GM18517 (cell line): ENCODE data around the gene PTPRO.

Experiments used
- ATAC-seq: cut with Tn5 transposase; IDR thresholded peaks from one replicate; pipeline ENCODE4 v1.9.1; 2021; ENCODE audit warnings: mild to moderate bottlenecking, moderate library complexity; ENCODE audit not compliant: unreplicated experiment

The PTPRO gene

DNA sequence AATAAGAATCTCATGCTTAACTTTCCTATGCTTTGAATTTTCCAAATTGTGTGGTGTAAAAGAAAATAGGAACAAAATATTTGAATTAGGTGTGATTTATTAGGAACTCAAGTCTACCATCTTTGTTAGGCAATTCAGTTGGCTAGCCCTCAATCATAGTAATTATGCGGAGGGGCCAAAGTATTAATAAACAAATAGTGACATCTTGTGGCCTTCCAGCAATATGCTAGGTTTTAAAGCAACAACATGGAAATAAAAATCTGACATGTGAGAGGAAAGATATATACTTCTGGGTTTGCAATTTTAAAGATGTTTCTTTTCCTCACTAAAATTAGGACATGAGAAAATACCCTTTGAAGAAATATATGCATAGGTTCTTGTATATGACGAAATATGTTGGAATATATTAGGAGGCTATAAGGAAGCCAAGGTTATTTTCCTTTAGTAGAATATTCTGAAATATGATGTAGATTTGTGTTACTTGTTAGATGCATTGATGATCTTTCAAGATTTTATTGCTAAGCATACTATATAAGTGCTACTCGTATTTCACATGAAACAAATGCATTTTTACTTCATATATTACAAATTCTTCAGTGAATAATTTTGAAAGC is 200.4 kb downstream of the PTPRO start:
- no peak for ATAC-seq

DNA sequence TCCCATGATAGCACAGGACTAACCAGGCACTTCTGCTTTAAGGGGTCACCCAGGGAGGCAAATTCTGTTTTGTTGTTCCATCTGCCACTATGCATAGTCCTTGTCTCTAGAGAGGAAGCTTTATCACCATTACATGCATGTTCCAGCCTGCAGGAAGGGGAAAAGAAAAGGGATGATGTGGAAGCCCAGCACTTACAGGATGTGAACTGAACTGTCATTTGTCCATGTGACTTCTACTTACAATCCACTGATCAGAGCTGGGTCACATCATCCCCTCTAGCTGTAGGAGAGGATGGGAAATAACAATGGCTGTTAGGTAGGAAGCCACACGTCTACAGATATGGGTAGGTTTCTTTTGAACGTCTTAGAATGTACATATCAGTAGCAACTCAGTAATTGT is 203.1 kb downstream of the PTPRO start:
- no peak for ATAC-seq

DNA sequence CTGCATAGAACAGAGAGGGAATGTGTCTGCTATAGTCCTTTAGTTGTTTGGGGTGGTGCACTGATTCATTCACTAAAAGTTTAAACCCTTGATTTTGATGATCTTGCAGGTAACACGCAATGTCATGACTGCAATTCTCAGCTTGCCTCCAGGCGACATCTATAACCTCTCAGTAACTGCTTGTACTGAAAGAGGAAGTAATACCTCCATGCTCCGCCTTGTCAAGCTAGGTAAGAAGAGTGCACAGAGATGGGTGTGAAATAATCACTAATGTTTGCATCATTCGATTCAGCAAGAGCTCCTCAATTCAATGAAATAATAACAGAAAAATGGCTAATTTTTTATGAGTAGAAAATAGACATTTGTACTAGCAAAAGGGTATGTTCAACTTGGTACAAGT is 203.7 kb downstream of the PTPRO start:
- ATAC-seq, result peak; percentile 100

DNA sequence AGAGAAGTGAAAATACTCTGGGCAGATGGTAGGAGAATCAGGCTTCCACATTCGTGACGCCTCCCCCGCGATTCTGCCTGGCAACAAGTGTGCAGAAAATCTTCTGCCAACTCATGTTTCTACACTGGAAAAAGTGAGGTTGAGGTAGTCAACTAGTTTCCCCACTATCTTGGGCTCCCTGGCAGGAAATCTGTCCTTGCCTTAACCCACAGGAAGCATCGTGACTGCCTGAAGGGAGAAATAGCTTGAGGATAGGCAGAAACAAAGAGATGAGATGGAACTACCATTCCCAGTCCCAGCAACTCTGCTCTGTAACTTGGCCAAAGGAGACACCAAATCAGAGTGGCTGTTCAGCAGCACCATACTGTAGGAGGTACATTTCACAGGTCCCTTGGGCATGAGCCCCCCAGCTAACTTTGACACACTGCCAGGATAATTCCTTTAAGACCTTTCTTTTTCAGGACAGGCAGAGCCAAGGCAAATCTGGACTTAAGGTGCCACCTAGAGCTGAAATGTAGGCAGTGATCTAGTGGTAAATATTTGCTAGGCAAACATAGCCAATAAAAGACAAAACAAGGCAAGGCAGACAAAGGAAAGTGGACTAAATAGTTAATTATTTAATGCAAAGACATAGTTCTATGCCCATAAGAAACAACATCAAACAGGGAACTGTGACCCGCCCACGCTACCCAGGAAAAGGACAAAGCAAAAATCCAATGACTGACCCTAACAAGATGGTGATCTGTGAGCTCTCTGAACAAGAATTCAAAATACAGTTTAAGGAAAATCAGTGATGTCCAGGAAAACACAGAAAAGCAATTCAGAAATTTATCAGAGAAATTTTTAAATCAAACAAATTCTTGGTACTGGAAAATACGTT is 205.1 kb downstream of the PTPRO start:
- no peak for ATAC-seq

DNA sequence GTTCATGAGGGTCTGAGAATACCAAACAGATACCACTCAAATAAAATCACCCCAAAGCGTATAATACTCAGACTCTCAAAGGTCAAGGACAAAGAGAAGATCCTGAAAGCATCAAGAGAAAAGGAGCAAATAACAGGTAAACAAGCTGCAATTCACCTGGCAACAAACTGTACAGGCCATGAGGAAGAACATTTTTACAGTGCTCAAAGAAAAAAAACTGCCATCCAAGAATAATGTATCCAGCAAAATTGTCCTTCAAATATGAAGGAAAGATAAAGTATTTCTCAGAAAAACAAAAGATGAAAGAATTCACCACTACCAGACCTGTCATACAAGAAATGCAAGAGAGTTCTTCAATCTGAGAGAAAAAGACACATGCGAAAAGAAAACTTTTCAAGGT is 206.4 kb downstream of the PTPRO start:
- no peak for ATAC-seq

DNA sequence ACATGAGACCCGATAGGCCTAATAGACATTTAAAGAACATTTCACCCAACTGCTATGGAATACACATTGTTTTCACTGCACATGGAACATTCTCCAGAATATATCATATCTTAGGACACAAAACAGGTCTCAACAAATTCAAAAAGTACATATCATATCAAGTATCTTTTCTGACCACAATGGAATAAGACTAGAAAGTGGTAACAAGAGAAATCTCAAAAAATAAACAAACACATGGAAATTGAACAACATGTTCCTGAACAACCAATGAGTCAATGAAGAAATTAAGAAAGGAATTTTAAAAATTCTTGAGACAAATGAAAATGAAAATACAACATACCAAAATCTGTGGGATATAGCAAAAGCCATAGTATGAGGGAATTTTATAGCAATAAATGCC is 208.1 kb downstream of the PTPRO start:
- ATAC-seq, result no peak

DNA sequence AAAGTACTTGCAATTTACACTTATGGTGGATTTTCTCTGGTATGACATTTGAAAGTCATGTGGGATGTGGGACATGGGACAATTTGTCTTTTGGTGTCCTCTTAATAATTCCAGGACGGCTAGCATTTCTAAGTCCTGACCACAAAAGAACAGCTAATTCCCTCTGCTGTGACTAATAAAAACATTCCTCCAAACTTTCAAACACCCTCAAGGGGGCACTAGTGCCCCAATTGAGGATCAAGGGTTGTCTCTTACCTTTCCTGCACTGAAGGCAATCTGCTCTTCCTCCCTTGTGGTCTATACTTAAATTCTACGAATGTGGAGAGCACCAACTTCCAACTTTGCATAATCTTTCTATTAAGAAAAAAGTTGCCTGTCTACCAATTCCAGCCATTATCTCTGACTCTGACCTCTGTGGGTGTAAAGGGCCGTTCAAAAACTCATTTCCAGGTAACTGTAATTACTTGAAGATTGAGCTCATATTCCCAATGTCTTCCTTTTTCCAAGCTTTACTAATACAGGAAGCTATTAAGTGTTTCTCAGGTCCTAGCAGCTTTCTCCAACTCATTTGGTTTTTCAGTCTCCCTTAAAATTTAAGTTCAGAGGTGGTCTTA is 210.2 kb downstream of the PTPRO start:
- ATAC-seq, result peak; percentile 84

DNA sequence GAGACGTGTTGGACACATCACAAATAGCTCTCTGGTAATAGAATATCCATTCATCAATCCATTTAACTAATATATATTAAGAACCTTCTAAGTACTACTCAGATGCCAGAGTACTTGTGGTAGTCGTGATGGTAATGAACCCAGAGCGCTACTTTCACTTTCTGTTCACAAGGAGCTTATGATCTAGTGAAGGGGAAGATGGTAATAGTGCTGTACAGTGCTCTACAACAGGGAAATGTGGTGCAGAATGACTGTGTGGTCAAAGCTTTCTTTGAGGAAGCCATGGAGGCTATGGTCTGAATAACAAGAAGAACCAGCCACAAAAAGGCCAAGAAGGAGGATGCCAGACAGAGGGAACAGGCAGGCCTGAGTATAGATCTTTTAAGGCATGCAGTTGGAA is 212.0 kb downstream of the PTPRO start:
- peak; percentile 58 for ATAC-seq

DNA sequence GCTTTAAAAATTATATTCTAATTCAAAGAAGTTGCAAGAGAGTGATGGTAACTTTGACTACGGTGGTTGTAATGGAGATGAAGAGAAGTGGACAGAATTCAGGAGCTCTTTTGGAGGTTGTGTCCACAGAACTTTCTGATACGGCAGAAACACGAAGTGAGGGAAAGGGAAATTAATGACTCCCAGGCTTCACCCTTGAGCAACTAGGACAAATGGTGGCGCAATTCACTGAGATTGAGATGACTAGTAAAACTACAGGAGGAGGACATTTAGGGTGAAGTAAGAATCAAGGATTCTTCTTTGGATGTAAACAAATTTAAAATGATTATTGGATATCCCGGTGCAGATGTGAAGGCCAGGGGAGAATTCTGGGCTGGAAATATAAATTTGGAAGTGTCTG is 212.6 kb downstream of the PTPRO start:
- ATAC-seq, result no peak

DNA sequence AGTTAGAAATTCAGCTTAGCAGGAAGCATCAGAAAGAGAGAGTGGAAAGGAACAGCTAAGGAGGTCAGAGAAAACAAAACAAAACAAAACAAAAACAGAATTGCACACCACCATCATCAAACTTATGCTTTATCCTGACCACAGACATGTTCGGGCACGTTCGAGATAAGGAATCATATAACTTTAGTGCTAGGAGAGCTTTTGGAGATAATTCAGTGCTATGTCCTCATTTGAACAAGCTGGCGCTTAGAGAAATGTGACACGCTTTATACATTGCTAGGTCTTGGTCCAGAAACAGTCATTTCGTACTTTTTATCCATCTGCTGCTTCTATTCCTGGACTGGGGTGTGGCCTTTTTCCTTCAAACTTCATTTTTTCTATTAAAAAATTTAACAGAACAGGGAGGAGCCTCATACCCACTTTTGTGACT is 213.1 kb downstream of the PTPRO start:
- no peak for ATAC-seq

DNA sequence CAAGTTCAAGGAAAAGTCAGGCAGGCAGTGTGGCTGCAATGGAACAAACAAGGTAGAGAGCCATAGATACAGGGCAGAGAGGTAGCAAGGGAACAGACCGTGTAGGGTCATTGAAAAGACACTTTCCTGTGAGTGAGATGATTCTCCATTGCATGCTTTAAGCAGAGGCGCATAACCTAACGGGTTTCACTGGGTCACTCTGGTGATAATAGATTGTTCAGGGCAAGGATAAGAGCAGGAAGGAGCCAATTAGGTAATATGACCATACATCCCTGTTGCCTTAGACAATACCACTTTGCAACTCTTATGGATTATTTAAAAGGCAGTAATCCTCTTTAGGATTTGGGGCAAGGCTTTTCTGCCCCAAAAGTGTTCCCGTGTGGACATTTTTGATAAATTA is 214.1 kb downstream of the PTPRO start:
- ATAC-seq, result no peak

DNA sequence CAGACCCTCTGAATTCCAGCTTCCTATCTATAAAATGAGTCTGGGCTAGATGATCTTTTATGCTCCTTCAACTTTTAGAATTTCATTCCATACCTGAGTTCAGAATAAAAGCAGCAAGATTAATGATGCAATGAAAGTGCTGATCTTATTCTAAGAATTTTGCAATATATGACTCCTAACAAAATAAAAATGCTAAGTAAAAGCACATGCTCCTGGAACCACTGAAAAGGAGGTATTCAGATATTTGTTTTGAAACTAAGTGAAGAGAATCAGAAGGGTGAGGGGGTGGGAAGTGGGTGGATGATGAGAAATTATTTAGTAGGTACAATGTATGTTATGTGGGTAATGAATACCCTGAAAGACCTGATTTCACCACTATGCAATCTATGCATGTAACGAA is 216.6 kb downstream of the PTPRO start:
- ATAC-seq, result no peak

DNA sequence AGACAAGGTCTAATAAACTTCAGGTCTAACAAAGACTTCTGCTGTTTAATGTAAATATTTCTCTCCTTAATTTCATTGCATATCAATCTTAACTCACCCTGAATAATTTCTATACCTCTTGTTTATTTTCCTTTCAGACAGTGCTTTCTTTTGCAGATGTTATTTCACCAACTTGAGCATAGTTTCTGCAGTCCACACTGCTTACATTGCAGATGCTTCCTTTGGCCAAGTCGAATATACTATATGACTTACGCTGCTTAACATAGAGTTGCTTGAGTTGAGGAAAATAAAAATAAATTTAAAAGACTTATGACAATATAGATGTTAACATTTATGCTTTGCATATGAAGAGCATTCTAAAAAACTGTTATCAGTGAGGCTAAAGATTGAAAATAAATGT is 217.7 kb downstream of the PTPRO start:
- ATAC-seq, result no peak

DNA sequence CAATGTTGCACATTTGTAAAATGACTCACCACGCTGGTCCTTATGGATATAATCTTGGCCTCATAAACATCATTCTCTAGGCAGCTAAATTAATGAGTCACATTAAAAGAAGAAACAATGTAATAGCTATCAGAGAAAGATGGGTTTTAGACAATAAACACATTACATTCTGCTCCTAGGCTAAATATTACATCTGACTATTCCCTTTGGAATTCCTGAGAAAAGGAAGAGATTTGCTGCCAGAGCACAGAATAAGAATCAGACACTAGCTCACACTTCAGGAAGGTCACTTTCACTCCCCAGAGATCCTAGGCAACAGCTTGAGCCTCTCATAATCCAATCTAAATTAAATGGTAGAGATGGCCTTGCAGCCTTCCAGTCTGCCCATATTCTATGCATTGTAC is 218.2 kb downstream of the PTPRO start:
- no peak for ATAC-seq

DNA sequence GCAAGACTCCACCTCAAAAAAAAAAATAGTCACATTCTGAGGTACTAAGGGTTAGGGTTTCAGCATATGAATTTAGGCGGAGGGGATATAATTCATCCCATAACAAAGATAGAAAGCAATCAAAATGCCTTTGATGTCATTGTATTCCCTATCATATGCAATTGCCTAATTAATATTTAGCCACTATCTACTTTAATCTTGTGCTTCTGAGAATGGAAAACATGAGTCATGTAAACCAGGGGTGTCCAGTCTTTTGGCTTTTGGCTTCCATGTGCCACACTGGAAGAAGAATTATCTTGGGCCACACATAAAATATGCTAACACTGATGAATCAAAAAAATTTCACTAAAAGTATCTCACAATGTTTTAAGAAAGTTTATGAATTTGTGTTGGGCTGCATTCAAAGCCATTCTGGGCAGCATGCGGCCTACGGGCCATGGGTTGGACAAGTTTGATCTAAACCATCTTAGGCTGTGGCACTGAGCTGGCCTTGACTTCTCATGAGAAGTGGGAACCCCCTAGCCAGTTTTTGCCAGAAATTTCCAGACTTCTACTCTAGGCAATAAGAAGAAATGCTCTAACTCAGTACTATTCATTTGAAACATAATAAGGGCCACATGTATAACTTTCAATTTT is 219.8 kb downstream of the PTPRO start:
- ATAC-seq, result no peak

DNA sequence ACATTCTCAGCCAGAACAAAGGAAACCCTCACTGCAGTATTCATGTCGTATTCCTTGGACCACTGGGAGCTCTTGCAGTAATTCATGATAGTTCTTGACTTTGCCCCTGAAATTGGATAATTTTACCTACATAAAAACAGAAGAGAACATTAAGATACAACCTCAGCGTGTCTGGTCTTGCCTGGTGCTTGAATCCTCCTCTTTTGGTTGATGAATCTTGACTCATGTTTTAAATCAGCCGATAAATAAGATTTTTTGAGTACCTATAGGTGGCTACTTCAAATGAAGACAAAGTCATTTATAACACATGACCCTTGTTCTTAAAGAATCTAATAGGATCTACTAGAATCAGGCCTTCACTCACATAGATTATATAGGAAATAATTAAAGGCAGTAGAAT is 221.0 kb downstream of the PTPRO start:
- ATAC-seq, result no peak

DNA sequence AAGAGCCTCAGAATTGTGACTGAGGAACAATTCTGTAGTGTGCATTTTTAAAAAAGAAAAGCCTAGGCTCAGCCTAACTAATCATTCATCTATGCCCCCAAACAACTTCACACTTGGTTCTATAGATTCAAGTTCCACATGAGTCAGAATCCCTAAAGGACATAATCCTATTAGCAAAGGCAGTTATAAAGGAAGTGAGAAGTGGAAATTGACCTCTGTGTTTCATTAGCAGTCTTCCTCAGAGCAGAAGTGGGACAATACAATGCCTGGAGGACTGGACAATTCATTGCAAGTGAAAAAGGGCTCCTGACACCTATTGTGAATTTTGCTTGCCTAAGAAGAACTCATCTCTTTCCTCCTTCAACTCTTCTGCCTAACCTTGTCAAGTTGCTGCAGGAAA is 222.3 kb downstream of the PTPRO start:
- ATAC-seq, result no peak

DNA sequence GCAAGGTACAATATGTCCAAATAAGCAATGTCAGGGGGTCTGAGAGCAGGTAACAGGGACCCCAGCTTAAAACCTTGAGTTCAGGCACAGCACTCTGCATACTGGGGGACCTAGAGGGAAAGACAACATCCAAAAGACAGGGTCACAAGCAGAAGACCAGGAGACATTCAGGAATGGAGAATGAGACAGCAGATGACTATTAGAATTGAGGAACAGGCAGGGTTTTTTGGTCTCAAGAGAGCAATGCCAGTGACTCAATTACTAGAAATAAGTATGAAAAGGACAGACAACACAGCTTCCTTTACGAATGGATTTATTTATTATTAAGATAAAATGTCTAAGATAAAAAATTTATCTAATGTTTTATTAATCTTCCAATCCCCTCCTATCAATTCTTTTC is 223.0 kb downstream of the PTPRO start:
- no peak for ATAC-seq

DNA sequence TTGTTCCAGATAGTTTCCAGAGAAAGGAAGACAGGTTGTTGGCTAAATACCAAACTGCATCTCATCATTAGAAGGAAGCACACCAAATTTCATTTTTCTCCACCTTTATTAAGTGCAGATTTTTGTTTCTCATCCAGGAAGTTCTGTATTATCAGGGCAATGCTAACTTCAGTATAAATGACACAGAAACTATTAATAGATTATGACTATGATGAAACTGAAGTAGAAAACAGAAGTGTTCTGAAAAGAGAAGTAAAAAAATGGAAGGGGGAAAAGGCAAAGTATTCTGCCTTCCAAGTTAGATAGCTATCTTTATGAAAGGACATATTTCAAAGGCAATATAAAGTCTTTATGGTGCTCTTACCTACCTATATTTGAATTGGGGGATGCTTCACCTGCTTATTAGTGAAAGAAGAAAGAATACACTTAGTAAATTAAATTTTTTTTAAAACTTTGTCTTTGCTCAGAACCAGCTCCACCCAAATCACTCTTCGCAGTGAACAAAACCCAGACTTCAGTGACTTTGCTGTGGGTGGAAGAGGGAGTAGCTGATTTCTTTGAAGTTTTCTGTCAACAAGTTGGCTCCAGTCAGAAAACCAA is 223.9 kb downstream of the PTPRO start:
- peak; percentile 88 for ATAC-seq

DNA sequence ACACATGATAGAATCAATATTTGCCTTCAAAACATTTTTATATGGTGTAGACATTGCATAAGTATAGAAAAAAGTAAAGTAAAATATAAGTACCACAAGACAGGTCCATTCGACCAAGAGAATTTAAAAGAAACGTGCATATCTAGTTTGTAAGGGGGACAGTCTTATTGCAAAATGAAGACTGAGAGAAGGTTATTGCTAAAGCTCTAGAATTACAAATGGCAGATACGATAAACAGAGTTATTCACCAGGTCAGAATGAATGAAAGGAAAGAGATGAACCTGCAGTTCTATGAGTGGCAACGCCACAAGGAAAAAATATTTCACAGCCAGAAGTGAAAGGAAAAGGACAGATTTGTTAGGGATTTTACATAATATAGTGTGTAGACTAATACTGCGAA is 224.8 kb downstream of the PTPRO start:
- no peak for ATAC-seq

DNA sequence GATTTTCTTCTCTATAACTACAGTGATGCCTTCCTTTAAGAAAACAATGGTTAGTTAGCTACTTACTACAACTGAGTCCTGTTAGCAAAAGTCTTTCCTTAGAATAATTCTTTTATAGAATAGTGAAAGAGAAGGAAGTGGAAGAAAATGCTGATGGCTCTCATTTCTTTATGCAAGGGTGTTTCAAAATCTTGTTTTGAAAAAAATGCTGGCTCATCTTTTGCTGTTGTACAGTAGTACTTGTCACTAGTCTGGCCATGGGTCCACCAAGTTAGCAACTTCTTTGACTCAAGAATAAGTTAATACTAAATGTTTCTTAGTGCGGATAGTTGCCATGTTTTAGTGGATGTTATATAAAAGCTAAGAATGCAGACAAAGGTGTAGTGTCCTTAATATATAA is 225.4 kb downstream of the PTPRO start:
- no peak for ATAC-seq
